Caco-2 (cell line): ENCODE data around the gene WFDC10A. TPM values are rescaled to one million over a fixed set of nuclear protein-coding genes. Genes with fewer than 3 reads are reported as not detected.

ENCODE experiments used
- BruUV-seq: library from RNA; stranded (reverse); fragments of 400-500 nt; replicated peaks from 2 replicates; lab custom pipeline; 2021; lab: Mats Ljungman, UMichigan
- CTCF ChIA-PET: fragments of 300-600 bp; sonication (Branson Sonifier 250); formaldehyde crosslinking; loops from one replicate; lab custom pipeline; 2022; ENCODE audit warnings: antibody characterized with exemption; lab: Charles Lee
- POLR2A ChIA-PET: fragments of 300-600 bp; sonication (Branson Sonifier 250); formaldehyde crosslinking; loops from one replicate; lab custom pipeline; 2022; ENCODE audit warnings: antibody characterized with exemption; lab: Charles Lee
- DNase-seq, 2 experiments: peaks; one replicate each; pipeline versions ENCODE4 v3.0.0 to v3.0.0-alpha.2; 2020 to 2022
- H3K27me3 ChIP-seq: replicated peaks from 2 replicates; pipeline ENCODE4 v1.6.0; 2011; ENCODE audit warnings: low read length; ENCODE audit not compliant: control insufficient read depth, insufficient read depth
- H3K36me3 ChIP-seq: 2 replicates; pipeline ENCODE4 v1.5.1; 2011; ENCODE audit warnings: low read length; ENCODE audit not compliant: control insufficient read depth, insufficient read depth
- H3K4me1 ChIP-seq: fragments of 250-450 bp; sonication (Bioruptor Pico); 2 replicates; pipeline ENCODE4 v1.5.1; 2020; ENCODE audit warnings: mild to moderate bottlenecking
- H3K4me3 ChIP-seq: 2 replicates; pipeline ENCODE4 v1.5.1; 2011; ENCODE audit warnings: low read depth, mild to moderate bottlenecking, control low read depth, low read length
- H3K9me3 ChIP-seq: fragments of 250-450 bp; sonication (Bioruptor Pico); 2 replicates; pipeline ENCODE4 v1.5.1; 2020; ENCODE audit warnings: mild to moderate bottlenecking, moderate library complexity
- H3K27ac Mint-ChIP-seq: one replicate; pipeline ENCODE4 v1.8.0; 2022; ENCODE audit warnings: mixed read lengths; ENCODE audit not compliant: unreplicated experiment
- H3K27me3 Mint-ChIP-seq: one replicate; pipeline ENCODE4 v1.8.0; 2022; ENCODE audit warnings: mixed read lengths; ENCODE audit not compliant: insufficient read depth, unreplicated experiment
- H3K36me3 Mint-ChIP-seq: one replicate; pipeline ENCODE4 v1.8.0; 2022; ENCODE audit warnings: mild to moderate bottlenecking, mixed read lengths; ENCODE audit not compliant: insufficient read depth, unreplicated experiment
- H3K4me1 Mint-ChIP-seq: one replicate; pipeline ENCODE4 v1.8.0; 2022; ENCODE audit warnings: low read depth, mixed read lengths; ENCODE audit not compliant: unreplicated experiment
- H3K4me3 Mint-ChIP-seq: one replicate; pipeline ENCODE4 v1.8.0; 2022; ENCODE audit warnings: mild to moderate bottlenecking, moderate library complexity, mixed read lengths; ENCODE audit not compliant: unreplicated experiment
- H3K9me3 Mint-ChIP-seq: one replicate; pipeline ENCODE4 v1.8.0; 2022; ENCODE audit warnings: mixed read lengths; ENCODE audit not compliant: unreplicated experiment
- CTCF ChIP-seq, 2 experiments: fragments of 200-600 bp in 1 of 2; IDR thresholded peaks; 1 replicate in 1 of 2; 2 replicates in 1 of 2; pipeline versions ENCODE4 v1.5.1 to v1.8.0; 2011 to 2022; ENCODE audit warnings: antibody characterized with exemption in 1 of 2, control low read depth in 1 of 2, inconsistent platforms in 1 of 2, low read depth in 1 of 2, low read length in 1 of 2, mild to moderate bottlenecking in 1 of 2, moderate library complexity in 1 of 2; ENCODE audit not compliant: insufficient read depth in 1 of 2, severe bottlenecking in 1 of 2, unreplicated experiment in 1 of 2
- intact Hi-C: fragments of 100-400 bp; cut with micrococcal nuclease; formaldehyde crosslinking; loops from one replicate; pipeline ENCODE4 v1.10.0; 2022; ENCODE audit not compliant: unreplicated experiment
- total RNA-seq: library from RNA; stranded (reverse); gene quantifications from 2 replicates; pipeline ENCODE4 v1.2.3, GENCODE V29; 2022

The WFDC10A gene
- total RNA-seq, 1 experiment from 2014 or later = not detected

- Histone ChIP-seq H3K9me3 (no peaks in the 10 kb centered on the region; the same call in 1 of the 2 replicates), H3K36me3 (no peaks in the 10 kb centered on the region), H3K4me3 (no peak overlapping the region), H3K27me3 (no peaks in the 10 kb centered on the region), H3K4me1 (peaks cover 17% of the 10 kb centered on the region)
- Mint-ChIP-seq H3K27me3 (no peaks in the 10 kb centered on the region), H3K4me1 (peaks cover 16% of the 10 kb centered on the region), H3K4me3 (no peak overlapping the region), H3K9me3 (peaks cover 10% of the 10 kb centered on the region), H3K36me3 (no peaks in the 10 kb centered on the region), H3K27ac (no peak overlapping the region)
- intact Hi-C loops = no loop called here
- TF ChIP-seq CTCF (IDR thresholded peaks at IDR 0.05; ENCODE audit: insufficient read depth in 1 of 2, low read depth in 1 of 2, low read length in 1 of 2, severe bottlenecking in 1 of 2, unreplicated experiment in 1 of 2) = no peak
- BruUV-seq = no TSS peak
- ChIA-PET CTCF (interaction anchor here (1.4 kb wide), 1 partner anchor 12 kb away, joined by 3 read pairs; the partner anchor contains the start of gene WFDC10A), POLR2A (interaction anchor here (0.6 kb wide), 1 partner anchor 199 kb away, joined by 3 read pairs; no protein-coding TSS in a partner anchor)
- no peak for DNase-seq
Observed at GRCh38 chr20:45617591-45617990, 11.9 kb upstream of the WFDC10A start.

- Mint-ChIP-seq H3K27ac (no peak overlapping the region), H3K4me1 (peaks cover 19% of the 10 kb centered on the region), H3K4me3 (peak overlapping the region; percentile 2), H3K27me3 (no peaks in the 10 kb centered on the region), H3K9me3 (peaks cover 10% of the 10 kb centered on the region), H3K36me3 (no peaks in the 10 kb centered on the region)
- H3K4me3 ChIP-seq = no peak overlapping the region
- POLR2A ChIA-PET = no interaction called here
- no peaks in the 10 kb centered on the region for H3K36me3 ChIP-seq
- intact Hi-C loops = loop anchor here (2.0 to 10.0 kb wide), 5 partner anchors 27 to 307 kb away; partner anchors contain the start of gene WFDC11
- BruUV-seq = no TSS peak
- CTCF ChIA-PET = interaction anchor here (0.5 to 1.2 kb wide), 7 partner anchors 8 to 185 kb away, joined by 3 to 10 read pairs (median 3); partner anchors contain the start of gene WFDC10A
- peaks cover 18% of the 10 kb centered on the region for H3K4me1 ChIP-seq
- peak; percentile 79 to 81 for DNase-seq
- no peaks in the 10 kb centered on the region for H3K9me3 ChIP-seq
- TF ChIP-seq CTCF (IDR thresholded peaks at IDR 0.05; ENCODE audit: insufficient read depth in 1 of 2, low read depth in 1 of 2, low read length in 1 of 2, severe bottlenecking in 1 of 2, unreplicated experiment in 1 of 2) = no peak
- H3K27me3 ChIP-seq = no peaks in the 10 kb centered on the region
Observed at GRCh38 chr20:45621593-45621992, 7.9 kb upstream of the WFDC10A start.

- Mint-ChIP-seq H3K9me3 (peaks cover 1% of the 10 kb centered on the region), H3K27me3 (peaks cover 2% of the 10 kb centered on the region), H3K36me3 (no peaks in the 10 kb centered on the region), H3K27ac (no peak overlapping the region), H3K4me3 (no peak overlapping the region), H3K4me1 (peaks cover 12% of the 10 kb centered on the region)
- TF ChIP-seq CTCF (IDR thresholded peaks at IDR 0.05; ENCODE audit: insufficient read depth in 1 of 2, low read depth in 1 of 2, low read length in 1 of 2, severe bottlenecking in 1 of 2, unreplicated experiment in 1 of 2) = no peak
- H3K36me3 ChIP-seq = no peaks in the 10 kb centered on the region
- no peaks in the 10 kb centered on the region for H3K27me3 ChIP-seq
- ChIA-PET POLR2A (no interaction called here), CTCF (no interaction called here)
- BruUV-seq = no TSS peak
- intact Hi-C loops = loop anchor here (10.0 kb wide), 3 partner anchors 48 to 312 kb away; partner anchors contain the start of gene WFDC11
- no peaks in the 10 kb centered on the region for H3K9me3 ChIP-seq
- DNase-seq = no peak
- H3K4me3 ChIP-seq = no peak overlapping the region
- H3K4me1 ChIP-seq = peaks cover 11% of the 10 kb centered on the region
Observed at GRCh38 chr20:45626540-45626939, 3.0 kb upstream of the WFDC10A start.
